LoVo (cell line): ENCODE data around the gene CCDC3.

ENCODE experiments used
- DNase-seq: peaks from one replicate; pipeline ENCODE4 v3.0.0-alpha.2; 2016; ENCODE audit warnings: low spot score

Gene CCDC3

DNA sequence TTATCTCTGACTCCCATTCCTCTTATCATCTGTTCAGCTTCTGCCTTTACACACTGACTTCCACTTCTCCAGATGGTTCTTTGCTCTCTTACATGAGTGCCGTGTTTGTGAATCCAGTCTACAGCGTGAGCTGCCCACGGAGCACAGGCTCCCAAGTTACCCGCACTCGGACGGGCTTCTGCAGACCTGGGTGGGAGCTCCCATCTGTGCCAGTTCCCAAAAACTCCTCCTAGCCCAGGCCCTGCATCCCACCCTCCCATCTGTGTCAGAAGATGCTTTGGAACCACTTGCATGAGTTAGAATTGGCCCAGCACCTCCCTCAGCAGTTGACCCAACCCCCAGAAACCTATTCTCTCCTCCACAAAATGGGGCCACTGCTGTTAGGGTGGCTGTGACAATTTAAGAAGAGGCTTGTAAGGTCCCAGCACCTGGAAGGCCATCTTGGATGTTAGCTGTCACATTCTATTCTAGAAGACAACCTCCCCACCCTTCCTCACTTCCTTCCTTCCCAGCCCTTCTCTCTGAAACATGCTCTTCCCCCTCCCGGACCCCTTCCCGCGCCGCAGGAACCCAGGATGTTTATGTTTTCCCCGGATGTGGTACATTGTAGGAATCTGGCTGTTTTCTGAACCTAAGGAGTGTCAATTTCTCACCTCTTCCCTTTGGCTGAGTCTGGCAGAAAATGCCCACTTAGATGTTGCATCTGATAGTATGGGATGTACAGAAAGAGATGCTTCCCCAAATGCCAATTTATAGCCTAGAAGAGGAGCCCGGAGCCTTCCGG, 79.2 kb downstream of the CCDC3 start:
- no peak for DNase-seq

DNA sequence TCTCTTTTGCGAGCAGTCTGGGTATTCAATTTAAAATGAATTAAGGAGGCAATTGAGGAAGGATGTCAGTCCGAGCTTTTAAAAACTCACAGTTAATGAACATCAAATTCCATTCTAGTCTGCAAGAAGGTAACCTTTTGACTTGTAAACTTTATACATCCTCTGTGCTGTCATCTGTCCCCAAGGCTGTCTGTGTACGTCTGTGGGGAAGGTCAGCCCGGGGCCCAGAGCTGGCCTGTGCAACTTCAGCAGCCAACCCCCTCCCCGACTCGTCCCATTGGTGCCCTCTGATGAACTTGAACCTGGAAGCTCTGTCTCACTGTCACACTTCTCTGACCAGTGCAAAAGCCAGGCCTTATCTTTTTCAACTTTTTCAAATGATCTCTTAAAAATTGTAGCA, 80.3 kb downstream of the CCDC3 start:
- DNase-seq, result no peak

DNA sequence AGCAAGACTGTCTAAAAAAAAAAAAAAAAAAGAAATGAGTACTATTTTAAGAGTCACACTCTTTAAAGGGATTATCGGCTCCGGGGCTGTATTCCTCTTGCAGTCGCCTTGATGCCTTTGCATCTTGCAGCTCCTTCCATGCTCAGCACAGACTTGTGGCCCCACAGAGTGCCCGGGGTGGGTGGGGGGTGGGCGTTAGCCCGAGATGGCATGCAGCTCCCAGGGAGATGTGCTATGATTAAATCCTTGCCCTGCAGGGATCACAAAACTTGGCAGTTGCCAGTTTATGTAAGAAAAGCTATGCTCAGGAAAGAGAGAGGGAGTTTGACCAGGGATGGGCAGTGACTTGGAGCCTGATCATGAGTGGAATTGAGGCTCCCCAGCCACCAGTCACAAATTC, 81.9 kb downstream of the CCDC3 start:
- DNase-seq, result no peak

DNA sequence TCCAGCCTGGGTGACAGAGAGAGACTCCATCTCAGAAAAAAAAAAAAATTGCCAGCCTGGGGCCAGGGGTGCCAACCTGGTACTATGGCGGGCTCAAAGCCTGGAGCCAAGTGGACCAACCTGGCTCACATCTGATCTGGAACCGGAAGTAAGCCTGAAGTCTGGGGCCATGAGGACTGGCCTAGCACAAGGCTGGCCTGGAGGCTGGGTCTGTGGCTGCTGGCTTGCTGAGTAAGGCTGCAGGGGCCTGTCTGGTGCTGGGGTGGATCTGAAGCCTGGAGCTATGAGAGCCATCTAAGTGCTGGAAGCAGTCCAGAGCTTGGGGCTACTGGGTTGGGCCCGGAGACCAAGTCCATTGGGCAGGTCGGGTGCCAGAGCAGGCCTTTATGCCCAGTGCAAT, 84.9 kb downstream of the CCDC3 start:
- DNase-seq, result no peak

DNA sequence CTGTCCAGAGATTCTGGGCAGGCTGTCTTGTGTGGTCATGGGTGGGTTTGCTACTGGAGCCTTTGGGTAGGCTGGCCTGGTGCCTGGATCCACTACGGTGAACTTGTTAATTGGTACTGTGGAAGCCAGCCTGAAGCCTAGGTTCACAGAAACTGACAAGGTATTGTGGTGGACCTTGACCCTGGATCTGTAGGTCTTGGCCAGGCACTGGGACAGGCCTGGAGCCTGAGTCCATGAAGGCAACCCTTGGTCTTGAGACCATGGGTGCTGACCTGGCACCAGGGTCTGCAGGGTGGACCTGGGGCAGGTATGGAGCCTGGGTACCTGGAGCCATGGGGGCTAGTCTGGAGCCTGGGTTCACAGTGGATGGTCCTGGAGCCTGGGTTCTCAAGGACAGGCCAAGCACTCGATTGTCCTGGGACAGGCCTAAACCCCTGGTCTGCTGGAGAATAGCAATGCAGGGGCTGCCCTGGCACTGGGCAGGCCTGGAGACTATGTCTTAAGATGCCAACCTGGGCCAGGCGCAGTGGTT, 85.8 kb downstream of the CCDC3 start:
- no peak for DNase-seq

GRCh38 chr10:12914111-12914510, 87.4 kb downstream of the CCDC3 start:
- no peak for DNase-seq

- no peak for DNase-seq
These were observed 89.7 kb downstream of the CCDC3 start for GRCh38 chr10:12911795-12912194.

- no peak for DNase-seq
These were observed 90.7 kb downstream of the CCDC3 start for GRCh38 chr10:12910835-12911234.

GRCh38 chr10:12909836-12910185, 91.7 kb downstream of the CCDC3 start:
- peak; percentile 41 for DNase-seq

DNA sequence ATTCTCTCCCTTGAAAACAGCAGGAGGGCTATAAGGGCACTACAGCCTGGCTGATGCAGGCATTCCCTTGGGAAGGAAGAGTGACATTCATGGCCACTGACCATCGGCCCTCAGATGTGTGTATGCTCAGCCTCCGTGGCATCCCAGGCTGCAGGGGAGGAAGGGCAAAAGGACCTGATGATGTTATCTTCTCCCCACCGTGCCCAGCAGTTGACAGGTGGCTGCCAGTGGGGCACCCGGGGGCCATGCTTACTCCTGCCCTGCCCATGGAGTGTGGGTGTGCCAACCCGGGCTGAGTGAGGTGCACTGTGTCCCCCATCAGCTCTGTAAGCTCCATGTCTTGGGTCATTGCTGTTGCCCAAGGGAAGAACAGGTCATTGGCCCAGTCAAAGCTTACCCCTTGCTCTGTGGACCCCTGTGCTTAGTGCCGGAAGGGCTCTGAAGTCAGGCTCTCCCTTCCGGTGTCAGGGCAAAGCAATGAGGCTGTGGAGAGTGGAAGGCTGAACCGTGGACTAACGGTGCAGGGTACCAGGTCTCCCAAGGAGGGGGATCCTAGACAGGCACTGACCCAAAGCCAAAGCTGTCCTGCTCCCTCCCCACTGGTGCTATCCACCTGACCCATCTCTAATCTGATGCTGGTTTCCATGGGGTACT, 92.2 kb downstream of the CCDC3 start:
- no peak for DNase-seq

GRCh38 chr10:12908773-12909172, 92.7 kb downstream of the CCDC3 start:
- no peak for DNase-seq

DNA sequence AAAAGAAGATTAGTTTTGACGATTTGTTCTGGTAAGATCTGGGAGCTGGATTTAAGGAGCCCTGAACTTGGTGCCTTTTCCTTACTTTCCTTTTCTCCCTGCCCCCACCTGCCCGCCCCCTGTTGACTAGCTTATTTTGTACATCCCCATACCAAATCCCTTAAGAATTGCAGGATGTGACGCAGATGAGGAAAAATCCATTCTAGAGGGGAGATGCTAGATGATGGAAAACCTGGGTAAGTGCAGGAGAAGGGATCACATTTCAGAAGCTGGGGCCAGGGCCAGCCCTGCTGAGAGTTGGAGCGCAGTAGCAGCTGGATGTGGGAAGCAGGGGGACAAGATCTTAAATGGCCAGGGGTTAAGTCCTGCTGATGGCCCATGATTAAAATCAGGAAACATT, 93.9 kb downstream of the CCDC3 start:
- no peak for DNase-seq

- DNase-seq, result no peak
These were observed 95.4 kb downstream of the CCDC3 start for GRCh38 chr10:12906051-12906541.

DNA sequence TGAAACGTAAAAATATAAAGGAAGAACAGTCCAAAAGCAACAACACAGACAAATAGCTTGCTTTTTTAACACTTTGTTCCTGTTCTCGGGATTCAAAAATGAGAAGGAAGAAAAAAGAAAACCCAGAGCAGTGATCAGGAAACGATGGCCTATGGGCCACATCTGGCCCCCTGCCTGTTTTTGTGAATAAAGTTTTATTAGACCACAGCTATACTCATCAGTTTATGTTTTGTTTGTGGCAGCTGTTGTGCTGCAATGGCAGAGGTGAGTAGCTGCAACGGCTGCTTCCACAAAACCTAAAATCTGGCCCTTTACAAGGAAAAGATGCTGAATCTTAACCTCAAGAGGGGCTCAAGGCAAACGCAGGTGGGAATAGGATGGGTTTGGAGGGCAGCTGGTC, 96.4 kb downstream of the CCDC3 start:
- DNase-seq, result no peak

DNA sequence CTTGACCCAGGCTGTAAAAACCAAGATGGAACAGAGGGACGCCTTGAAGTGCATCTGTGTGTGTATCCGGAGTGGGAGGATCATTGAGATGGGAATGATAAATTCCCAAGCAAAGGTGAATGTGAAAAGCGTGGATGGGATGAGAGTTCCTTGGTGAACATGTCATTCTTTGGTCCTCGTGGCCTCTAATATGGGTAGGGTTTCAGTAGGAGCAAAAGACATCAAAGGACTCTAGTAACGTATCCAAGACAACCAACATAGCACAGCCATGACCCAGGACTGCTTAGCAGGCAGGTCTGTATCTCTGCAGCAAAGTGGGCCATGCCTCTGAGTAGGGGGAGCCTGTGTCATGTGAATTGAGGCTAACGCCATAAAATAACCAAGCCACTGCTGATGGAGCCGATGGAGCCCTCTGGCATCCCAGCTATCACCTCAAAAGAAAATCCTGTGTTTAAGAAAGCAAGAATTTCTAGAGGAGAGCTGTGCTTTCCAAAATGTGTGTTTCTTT, 98.6 kb downstream of the CCDC3 start:
- no peak for DNase-seq

GRCh38 chr10:12902135-12902572, 99.4 kb downstream of the CCDC3 start:
- peak; percentile 46 for DNase-seq

- no peak for DNase-seq
These were observed 102.0 kb downstream of the CCDC3 start for GRCh38 chr10:12899546-12899945.

DNA sequence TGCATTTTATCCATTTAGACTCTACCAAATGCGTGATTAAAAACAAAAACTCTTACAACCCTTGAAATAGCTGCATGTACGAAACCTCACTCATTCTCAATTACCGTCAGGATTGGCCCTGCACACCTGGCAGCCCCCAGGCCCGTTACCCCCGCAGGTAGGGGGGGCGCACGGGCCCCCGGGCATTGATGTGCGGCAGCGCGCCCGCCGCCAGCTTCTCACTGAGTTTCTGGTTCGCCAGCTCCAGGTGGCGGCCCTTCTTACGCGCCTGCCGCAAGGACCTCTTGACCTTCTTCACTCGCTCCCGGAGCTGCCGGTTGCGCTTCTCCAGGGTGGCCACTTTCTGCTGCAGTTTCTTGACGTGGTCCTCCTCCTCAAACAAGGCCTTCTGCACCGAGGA, 103.2 kb downstream of the CCDC3 start:
- no peak for DNase-seq

DNA sequence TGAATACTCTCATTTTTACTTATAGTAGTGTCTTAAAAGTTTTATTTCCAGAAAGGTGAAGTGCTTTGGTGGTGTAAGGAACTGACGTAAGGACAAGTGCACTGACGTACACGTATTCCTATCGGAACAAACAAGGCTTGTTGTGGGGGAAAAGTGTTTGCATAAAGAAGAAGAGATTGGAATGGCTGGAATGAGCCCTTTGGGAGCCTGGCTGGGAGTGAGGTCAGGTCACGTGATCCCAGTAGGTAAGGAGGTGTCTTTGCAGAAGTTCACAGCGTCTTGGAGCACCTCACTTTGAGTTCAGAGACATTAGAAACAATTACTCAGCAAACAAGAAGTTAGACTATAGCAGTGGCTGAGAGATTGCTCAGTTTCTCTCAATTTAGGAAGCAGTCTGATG, 104.2 kb downstream of the CCDC3 start:
- no peak for DNase-seq

- DNase-seq, result no peak
These were observed 105.3 kb downstream of the CCDC3 start for GRCh38 chr10:12896251-12896650.

- DNase-seq, result no peak
These were observed 108.6 kb downstream of the CCDC3 start for GRCh38 chr10:12892924-12893323.

GRCh38 chr10:12890958-12891357, 110.6 kb downstream of the CCDC3 start:
- DNase-seq, result no peak

- no peak for DNase-seq
These were observed 113.0 kb downstream of the CCDC3 start for GRCh38 chr10:12888470-12888869.
